ENCODE data around the gene ATP2A1.
A peak's percentile ranks its signal among the peaks of the same experiment; 100 is the strongest.

ATP2A1 gene

GRCh38 chr16:28905800-28906372, 27.6 kb downstream of the ATP2A1 start:
- Histone ChIP-seq H3K36me3 (ENCODE audit: control insufficient read depth, insufficient read depth, low read length) (peaks cover 10% of the 10 kb centered on the region), H3K27ac (ENCODE audit: low read depth, low read length) (no peak overlapping the region), H3K4me1 (ENCODE audit: control insufficient read depth, insufficient read depth, low read length) (no peaks in the 10 kb centered on the region), H3K4me3 (ENCODE audit: low read length) (no peak overlapping the region), H3K27me3 (ENCODE audit: control insufficient read depth, insufficient read depth, low read length) (no peaks in the 10 kb centered on the region), H3K9ac (ENCODE audit: low read length) (no peak overlapping the region)

- H3K27me3 ChIP-seq (ENCODE audit: control insufficient read depth, insufficient read depth, low read length), result no peaks in the 10 kb centered on the region
- H3K9ac ChIP-seq (ENCODE audit: low read length), result no peak overlapping the region
- no peaks in the 10 kb centered on the region for H3K4me1 ChIP-seq (ENCODE audit: control insufficient read depth, insufficient read depth, low read length)
- H3K27ac ChIP-seq (ENCODE audit: low read depth, low read length), result no peak overlapping the region
- peaks cover 10% of the 10 kb centered on the region for H3K36me3 ChIP-seq (ENCODE audit: control insufficient read depth, insufficient read depth, low read length)
- no peak overlapping the region for H3K4me3 ChIP-seq (ENCODE audit: low read length)
Observed at GRCh38 chr16:28910086-28911031, 32.1 kb downstream of the ATP2A1 start.

- no peaks in the 10 kb centered on the region for H3K4me1 ChIP-seq (ENCODE audit: control insufficient read depth, insufficient read depth, low read length)
- no peak overlapping the region for H3K27ac ChIP-seq (ENCODE audit: low read depth, low read length)
- no peak overlapping the region for H3K9ac ChIP-seq (ENCODE audit: low read length)
- no peak overlapping the region for H3K4me3 ChIP-seq (ENCODE audit: low read length)
- no peaks in the 10 kb centered on the region for H3K27me3 ChIP-seq (ENCODE audit: control insufficient read depth, insufficient read depth, low read length)
- H3K36me3 ChIP-seq (ENCODE audit: control insufficient read depth, insufficient read depth, low read length), result peaks cover 11% of the 10 kb centered on the region
Observed at GRCh38 chr16:28912558-28912957, 34.3 kb downstream of the ATP2A1 start.

GRCh38 chr16:28913946-28914724, 35.8 kb downstream of the ATP2A1 start:
- peaks cover 10% of the 10 kb centered on the region for H3K36me3 ChIP-seq (ENCODE audit: control insufficient read depth, insufficient read depth, low read length)
- no peak overlapping the region for H3K27ac ChIP-seq (ENCODE audit: low read depth, low read length)
- no peak overlapping the region for H3K9ac ChIP-seq (ENCODE audit: low read length)
- no peaks in the 10 kb centered on the region for H3K27me3 ChIP-seq (ENCODE audit: control insufficient read depth, insufficient read depth, low read length)
- no peaks in the 10 kb centered on the region for H3K4me1 ChIP-seq (ENCODE audit: control insufficient read depth, insufficient read depth, low read length)
- H3K4me3 ChIP-seq (ENCODE audit: low read length), result no peak overlapping the region

- no peak overlapping the region for H3K27ac ChIP-seq (ENCODE audit: low read depth, low read length)
- no peaks in the 10 kb centered on the region for H3K27me3 ChIP-seq (ENCODE audit: control insufficient read depth, insufficient read depth, low read length)
- no peak overlapping the region for H3K4me3 ChIP-seq (ENCODE audit: low read length)
- peaks cover 16% of the 10 kb centered on the region for H3K36me3 ChIP-seq (ENCODE audit: control insufficient read depth, insufficient read depth, low read length)
- H3K9ac ChIP-seq (ENCODE audit: low read length), result no peak overlapping the region
- no peaks in the 10 kb centered on the region for H3K4me1 ChIP-seq (ENCODE audit: control insufficient read depth, insufficient read depth, low read length)
Observed at GRCh38 chr16:28915181-28915580, 36.9 kb downstream of the ATP2A1 start.

GRCh38 chr16:28917095-28917494, 38.8 kb downstream of the ATP2A1 start:
- Histone ChIP-seq H3K9ac (ENCODE audit: low read length) (no peak overlapping the region), H3K4me1 (ENCODE audit: control insufficient read depth, insufficient read depth, low read length) (no peaks in the 10 kb centered on the region), H3K27me3 (ENCODE audit: control insufficient read depth, insufficient read depth, low read length) (no peaks in the 10 kb centered on the region), H3K4me3 (ENCODE audit: low read length) (no peak overlapping the region), H3K36me3 (ENCODE audit: control insufficient read depth, insufficient read depth, low read length) (peaks cover 19% of the 10 kb centered on the region), H3K27ac (ENCODE audit: low read depth, low read length) (no peak overlapping the region)

- H3K9ac ChIP-seq (ENCODE audit: low read length), result no peak overlapping the region
- no peak overlapping the region for H3K27ac ChIP-seq (ENCODE audit: low read depth, low read length)
- no peak overlapping the region for H3K4me3 ChIP-seq (ENCODE audit: low read length)
- H3K36me3 ChIP-seq (ENCODE audit: control insufficient read depth, insufficient read depth, low read length), result peaks cover 19% of the 10 kb centered on the region
- H3K4me1 ChIP-seq (ENCODE audit: control insufficient read depth, insufficient read depth, low read length), result no peaks in the 10 kb centered on the region
- no peaks in the 10 kb centered on the region for H3K27me3 ChIP-seq (ENCODE audit: control insufficient read depth, insufficient read depth, low read length)
Observed at GRCh38 chr16:28918698-28919097, 40.4 kb downstream of the ATP2A1 start.

GRCh38 chr16:28923231-28923587, 44.9 kb downstream of the ATP2A1 start:
- H3K27ac ChIP-seq (ENCODE audit: low read depth, low read length), result no peak overlapping the region

GRCh38 chr16:28923652-28924398, 45.5 kb downstream of the ATP2A1 start:
- peak overlapping the region; percentile 6 for H3K27ac ChIP-seq (ENCODE audit: low read depth, low read length)
- no peak overlapping the region for H3K9ac ChIP-seq (ENCODE audit: low read length)
- H3K36me3 ChIP-seq (ENCODE audit: control insufficient read depth, insufficient read depth, low read length), result peaks cover 11% of the 10 kb centered on the region
- H3K27me3 ChIP-seq (ENCODE audit: control insufficient read depth, insufficient read depth, low read length), result no peaks in the 10 kb centered on the region
- H3K4me1 ChIP-seq (ENCODE audit: control insufficient read depth, insufficient read depth, low read length), result no peaks in the 10 kb centered on the region
- H3K4me3 ChIP-seq (ENCODE audit: low read length), result peak overlapping the region; percentile 81

More at GRCh38 chr16:28923231-28923587, 44.9 kb downstream of the ATP2A1 start:
- H3K27me3 ChIP-seq (ENCODE audit: control insufficient read depth, insufficient read depth, low read length), result no peaks in the 10 kb centered on the region
- no peak overlapping the region for H3K9ac ChIP-seq (ENCODE audit: low read length)
- H3K4me1 ChIP-seq (ENCODE audit: control insufficient read depth, insufficient read depth, low read length), result no peaks in the 10 kb centered on the region
- H3K4me3 ChIP-seq (ENCODE audit: low read length), result no peak overlapping the region
- peaks cover 12% of the 10 kb centered on the region for H3K36me3 ChIP-seq (ENCODE audit: control insufficient read depth, insufficient read depth, low read length)

- Histone ChIP-seq H3K27ac (ENCODE audit: low read depth, low read length) (peak overlapping the region; percentile 95), H3K9ac (ENCODE audit: low read length) (no peak overlapping the region), H3K27me3 (ENCODE audit: control insufficient read depth, insufficient read depth, low read length) (no peaks in the 10 kb centered on the region), H3K4me1 (ENCODE audit: control insufficient read depth, insufficient read depth, low read length) (no peaks in the 10 kb centered on the region), H3K4me3 (ENCODE audit: low read length) (peak overlapping the region; percentile 81), H3K36me3 (ENCODE audit: control insufficient read depth, insufficient read depth, low read length) (peaks cover 7% of the 10 kb centered on the region)
Observed at GRCh38 chr16:28924399-28924761, 46.1 kb downstream of the ATP2A1 start.

- Histone ChIP-seq H3K27ac (ENCODE audit: low read depth, low read length) (peak within 1 kb of the TSS; percentile 95), H3K36me3 (ENCODE audit: control insufficient read depth, insufficient read depth, low read length) (peaks cover 3% of the 10 kb centered on the region)
Observed at GRCh38 chr16:28924762-28925385, 46.6 kb downstream of the ATP2A1 start, which contains the start of gene RABEP2. Gene RABEP2 (minus strand): TSS chr16:28925238. CDS start chr16:28925163, 75 bp downstream.

More at GRCh38 chr16:28924762-28925385, 46.6 kb downstream of the ATP2A1 start, which contains the start of gene RABEP2:
- Histone ChIP-seq H3K27me3 (ENCODE audit: control insufficient read depth, insufficient read depth, low read length) (no peaks in the 10 kb centered on the region), H3K9ac (ENCODE audit: low read length) (peak within 1 kb of the TSS; percentile 92), H3K4me3 (ENCODE audit: low read length) (peak within 1 kb of the TSS; percentile 81), H3K4me1 (ENCODE audit: control insufficient read depth, insufficient read depth, low read length) (no peaks in the 10 kb centered on the region)

Data from rectal smooth muscle tissue (tissue), 1 donor.